GM19043 (cell line): ENCODE data around the gene PRLH.
"Not testable (repeated sequence)": the region's sequence is repeated elsewhere in the genome, so short reads cannot be mapped to it uniquely, and the experiment has no call there.

Experiments used
- ATAC-seq: cut with Tn5 transposase; IDR thresholded peaks from one replicate; pipeline ENCODE4 v1.9.1; 2021; ENCODE audit warnings: low read depth; ENCODE audit not compliant: unreplicated experiment

Gene PRLH

DNA sequence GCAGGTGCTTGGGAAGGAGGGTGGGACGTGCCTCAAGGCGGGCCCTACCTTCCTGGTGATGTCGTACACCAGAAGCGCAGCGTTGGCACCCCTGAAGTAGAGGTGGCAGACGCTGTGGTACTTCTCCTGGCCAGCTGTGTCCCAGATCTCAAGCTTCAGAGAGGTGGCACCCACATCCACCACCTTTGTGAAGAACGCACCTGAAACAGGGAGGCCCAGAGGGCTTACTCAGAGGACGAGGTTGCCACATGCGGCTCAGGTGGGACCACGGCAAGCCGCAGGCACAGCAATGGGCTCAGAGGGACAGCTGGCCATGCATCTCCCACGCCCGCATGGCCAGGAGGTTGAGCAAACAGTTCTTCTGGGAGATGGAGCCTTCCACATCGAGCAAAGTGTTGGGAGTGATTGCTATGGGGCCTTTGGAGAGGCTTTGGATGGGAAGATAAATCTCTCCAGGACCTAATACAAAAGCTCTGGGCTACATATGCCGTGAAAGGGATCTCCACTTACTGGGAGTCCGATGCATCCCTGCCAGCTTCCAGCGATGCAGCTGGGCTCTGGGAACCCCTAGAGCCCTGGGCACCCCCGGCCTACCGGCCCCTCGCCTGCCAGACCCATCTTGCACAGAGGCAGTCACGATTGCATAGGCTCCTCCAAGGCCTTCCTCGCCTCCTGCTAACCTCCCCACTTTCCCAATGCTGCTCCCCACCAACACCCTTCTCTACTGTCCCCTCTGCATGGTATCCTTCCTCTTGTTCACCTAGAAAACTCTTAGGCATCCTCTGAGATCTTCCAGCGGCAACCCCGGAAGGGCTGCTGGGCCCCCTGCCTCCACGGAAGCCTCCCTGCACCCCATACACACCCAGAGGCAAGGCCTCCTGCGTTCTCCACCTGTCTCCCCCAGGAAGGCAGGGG is 11.8 kb downstream of the PRLH start:
- no peak for ATAC-seq

DNA sequence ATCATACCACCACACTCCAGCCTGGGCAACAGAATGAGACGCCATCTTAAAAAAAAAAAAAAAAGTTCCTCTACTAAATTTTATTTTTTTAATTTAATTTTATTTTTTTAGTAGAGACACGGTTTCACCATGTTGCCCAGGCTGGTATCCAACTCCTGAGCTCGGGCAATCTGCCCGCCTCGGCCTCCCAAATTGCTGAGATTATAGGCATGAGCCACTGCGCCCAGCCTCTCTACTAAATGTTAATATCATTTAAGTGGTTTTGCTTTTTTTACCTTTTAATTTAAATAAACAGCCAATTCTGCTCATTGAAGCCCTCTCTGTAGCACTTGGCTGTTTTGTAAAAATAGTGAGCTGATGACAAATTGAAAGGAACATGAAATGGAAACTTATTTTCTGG is 15.0 kb downstream of the PRLH start:
- no peak for ATAC-seq

DNA sequence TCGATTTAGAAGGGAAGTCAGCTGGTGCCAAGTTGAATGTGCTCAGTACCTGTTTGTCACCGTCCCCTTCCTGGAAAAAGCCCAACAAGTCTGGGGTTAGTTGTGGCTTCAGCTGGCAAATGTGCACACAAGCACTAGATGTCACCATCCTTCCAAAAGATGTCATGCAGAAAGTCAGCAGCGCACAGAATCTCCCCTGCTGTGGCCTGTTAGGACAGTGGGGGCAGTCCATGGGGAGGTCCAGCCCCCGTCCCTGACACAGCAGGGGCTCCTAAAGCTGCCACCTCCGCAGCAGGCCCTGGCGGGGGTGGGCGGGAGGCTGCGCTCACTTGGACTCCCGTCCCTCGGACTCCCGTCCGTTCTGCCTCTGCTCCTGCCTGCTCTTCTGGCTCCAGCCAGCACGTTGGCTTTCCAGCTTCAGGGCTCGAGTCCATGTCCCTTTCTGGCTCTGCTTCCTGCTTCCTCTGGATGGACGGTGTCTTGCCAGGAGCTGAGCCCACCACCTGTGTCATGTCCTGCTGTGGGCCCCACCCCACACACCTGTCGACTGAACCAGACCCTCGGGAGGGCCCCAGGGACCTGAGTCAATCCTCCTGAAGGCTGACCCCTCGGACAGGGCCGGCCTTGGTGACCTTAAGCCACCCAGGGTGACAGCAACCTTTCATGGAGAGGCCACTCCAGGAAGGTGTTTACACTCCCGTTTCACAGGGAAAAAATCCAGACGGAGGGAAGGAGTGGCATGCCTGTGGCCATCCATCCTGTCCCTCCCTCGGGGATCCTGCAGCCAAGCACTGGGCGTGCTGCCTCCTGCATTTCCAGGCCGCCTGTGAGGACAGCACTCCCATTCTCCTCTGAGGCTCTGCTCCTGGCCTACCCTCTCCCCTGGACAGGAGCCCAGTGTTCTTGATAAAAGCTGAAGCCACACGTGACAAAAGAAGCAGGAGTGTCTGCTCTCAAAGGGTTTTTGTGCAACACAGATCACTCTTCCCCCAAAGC is 15.7 kb downstream of the PRLH start:
- ATAC-seq: no peak

DNA sequence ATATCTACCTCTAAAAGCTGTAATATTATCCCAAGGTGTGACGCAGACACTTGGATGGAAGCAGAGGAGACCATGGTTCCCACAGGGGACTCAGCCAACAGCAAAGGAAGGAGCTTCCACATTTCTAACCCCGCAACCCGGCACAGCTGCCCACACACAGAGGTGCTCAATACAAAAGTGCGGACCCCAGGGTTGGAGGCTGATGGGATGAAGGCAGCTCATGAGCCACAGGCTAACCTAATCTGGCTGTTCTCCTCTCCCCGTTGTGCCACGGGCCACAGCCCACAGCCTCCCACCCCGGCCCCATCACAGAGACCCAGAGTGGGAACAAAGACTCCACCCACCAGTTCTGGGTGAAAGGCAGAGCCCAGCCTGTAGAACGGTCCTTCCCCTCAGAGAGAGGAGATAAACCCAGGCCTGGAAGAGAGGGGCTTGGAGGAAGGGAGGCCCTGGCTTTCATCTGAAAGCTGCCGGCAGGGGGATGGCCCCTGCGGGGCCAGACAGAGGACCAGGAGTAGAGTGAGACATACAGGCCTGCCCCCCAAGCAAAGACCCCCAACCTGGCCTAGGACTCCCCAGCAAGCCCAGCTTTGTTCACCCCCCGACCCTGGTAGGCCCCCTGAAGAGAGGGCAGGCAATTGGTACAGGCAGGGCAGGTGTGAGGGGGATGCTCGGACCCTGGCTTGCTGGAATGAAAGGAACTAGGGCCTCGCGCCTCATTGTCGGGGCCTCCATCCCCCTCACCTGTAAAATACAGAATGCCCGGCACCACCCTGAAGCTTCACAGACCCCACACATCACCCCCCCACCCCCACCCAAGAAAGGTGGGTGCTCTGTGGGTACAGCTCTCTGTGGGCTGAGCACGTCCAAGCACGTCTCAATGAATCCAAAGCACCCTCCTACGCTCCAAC is 17.3 kb downstream of the PRLH start:
- ATAC-seq: no peak

DNA sequence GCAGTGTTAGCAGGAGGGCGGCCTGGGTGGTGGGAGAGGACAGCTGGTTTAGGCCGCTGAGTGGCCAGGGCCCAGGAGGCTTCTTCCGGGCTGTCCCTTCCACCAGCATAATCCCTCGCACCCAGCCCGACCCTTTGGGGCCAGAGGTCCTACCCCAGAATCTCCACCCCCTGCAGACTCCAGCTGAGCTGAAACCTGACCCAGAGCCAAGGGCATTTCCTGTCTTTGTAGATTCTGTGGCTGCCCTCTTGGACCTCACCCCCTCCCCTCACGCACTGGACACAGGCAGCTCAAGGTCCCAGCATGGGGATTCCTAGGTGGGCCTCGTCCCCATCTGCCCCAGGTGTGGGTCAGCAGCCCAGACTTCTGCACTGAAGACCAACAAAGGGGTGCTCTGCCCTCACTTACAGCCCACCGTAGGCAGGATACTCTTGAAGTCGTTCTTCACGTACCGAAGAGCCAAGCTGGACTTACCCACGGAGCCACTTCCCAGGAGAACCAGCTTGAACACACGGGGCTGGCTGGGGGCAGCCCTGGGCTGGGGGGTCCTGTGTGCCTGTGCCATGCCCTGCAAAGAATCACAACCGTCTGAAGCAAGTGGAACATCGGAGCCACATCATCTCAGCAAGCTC is 19.3 kb downstream of the PRLH start:
- ATAC-seq: no peak

DNA sequence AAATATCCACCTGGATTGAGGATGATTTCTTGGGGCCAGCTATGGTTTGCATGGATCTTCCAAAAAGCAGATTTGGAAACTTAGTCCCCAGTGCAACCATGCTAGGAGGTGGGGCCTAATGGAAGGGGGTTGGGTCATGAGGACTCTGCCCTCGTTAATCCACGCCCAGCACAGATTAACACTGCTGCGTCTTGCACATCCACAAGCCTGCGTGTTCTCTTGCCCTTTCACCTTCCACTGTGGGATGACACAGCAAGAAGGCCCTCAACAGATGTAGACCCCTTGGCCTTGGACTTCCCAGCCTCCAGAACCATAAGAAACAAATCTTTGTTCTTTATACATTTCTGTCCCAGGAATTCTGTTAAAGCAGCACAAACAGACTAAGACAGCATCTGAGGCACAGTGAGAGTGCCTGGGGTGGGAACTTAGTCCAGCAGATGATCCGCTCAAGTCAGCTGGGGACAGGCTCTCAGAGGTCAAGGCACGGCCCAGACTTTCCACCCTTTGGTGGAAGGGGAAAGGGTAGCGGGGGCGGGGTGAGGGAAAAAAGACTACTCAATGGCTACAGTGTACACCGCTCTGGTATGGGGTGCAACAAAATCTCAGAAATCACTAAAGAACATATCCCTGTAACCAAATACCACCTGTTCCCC is 21.8 kb downstream of the PRLH start:
- no peak for ATAC-seq

DNA sequence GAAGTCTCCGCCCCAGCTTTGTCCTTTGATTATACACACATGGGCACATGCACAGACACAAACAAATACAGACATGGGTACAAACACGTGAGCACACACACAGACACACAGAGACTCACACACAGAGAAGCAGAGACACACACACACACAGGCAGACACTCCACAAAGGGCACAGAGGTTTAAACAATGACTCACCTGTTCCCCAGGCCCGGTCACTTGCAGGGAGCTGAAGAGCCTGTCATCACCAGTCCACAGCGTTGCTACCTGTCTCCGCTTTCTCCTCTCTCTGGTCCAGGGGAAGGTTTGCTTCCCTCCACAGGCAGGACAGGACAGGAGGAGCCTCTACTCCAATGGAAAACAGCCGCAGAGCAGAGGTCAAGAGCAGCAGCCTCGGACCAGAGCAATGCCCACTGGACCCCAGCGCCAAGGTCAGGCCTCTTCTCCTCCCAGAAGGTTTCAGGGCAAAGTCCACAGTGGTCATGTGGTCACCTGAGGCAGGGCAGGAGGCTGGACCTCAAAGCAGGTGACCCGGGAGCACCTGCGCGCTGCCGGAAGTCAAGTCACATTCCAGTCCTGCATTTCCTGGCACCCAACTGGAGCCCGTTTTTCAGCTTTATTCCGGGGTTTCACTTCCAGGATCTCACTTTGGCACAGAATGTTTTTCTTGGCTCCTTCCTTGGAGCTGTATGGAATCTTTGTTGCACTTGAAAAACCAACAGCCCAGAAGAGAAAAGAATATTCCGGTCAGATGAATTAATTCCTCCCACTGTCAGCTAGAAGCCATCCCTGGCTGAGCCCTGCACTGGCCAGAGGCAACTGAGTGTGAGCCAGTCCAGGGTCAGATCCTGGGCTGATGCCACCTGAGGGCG is 24.1 kb downstream of the PRLH start, which contains the start of gene RAB17:
RAB17 (minus strand) TSS at position 463 of the 869 bp plus-strand sequence. CDS start 4,580 bp downstream, outside the sequence.
- no peak for ATAC-seq

DNA sequence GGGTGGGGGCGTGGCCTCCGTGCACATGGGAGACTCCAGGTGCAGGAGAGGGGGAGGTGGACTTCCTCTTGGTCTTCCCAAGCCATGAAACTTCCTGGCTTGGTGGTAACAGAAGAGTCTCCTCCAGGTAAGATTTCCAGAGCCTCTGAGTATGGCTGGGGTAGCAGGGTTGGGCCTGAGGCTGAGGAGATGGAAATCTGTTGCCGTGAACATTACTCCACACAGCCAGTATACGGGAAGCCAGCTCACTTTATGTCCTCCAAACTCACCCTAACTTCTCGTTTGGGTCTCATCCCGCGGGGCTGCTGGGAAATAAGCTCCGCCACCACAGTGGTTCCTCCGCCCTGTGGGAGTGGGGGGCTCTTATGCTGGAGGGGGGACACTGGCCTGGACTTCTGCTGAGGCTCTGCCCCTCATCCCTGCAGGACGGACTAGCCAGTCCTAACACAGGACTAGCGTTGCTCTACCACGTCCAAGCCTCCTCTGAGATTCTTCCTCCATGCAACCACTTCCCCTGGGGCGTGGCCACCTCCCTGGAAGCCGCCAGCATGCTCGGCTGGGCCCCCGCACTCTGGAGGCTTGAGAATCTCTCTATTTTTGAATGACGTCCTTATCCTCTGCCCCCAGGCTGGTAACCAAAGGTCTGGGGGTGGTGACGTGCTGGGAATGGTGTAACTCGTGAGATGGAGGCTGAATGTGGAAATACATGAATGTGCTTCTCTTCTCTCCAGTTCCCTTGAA is 24.9 kb downstream of the PRLH start:
- ATAC-seq: no peak

DNA sequence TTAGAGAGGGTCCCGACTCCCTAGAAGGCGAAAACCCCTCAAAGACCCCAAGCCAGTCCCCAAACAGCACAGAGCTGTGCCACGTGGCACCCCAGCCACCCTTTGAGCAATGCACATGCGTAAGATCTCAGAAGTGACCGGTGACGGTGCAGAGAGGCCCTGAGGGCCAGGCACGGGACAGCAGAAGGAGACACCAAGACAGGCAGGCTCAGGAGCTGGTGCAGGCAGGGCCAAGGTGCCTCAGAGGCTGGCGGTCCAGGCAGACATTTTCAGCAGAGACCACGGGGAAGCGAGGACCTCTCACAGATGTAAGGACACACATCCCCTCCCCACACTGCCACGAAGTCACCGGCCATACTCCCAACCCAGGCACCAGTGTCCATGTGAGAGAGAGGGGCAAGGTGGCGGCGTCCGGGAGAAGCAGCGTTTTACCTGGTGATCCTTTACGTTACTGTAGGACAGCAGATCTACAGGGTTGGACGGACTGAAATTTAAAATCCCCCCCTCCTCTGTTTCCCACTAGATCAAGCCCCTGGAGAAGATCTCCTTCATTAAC is 26.1 kb downstream of the PRLH start:
- no peak for ATAC-seq

DNA sequence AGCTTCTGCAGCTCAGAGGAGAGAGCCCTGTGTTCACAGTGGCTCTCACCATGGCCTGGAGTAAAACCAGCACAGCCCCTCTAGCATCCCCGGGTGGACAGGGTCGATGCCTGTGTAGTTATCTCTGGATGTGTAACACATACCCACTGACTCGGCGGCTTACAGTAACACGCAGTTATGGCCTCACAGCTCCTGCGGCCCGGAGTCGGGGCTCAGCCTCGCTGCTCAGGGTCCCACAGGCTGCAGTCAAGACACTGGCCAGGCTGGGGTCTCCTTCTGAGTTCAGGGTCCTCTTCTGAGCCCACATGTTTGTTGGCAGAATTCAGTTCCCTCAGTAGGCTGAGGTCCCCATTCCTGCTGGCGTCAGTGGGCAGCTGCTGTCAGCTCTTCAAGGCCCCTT is 26.7 kb downstream of the PRLH start:
- ATAC-seq: no peak

DNA sequence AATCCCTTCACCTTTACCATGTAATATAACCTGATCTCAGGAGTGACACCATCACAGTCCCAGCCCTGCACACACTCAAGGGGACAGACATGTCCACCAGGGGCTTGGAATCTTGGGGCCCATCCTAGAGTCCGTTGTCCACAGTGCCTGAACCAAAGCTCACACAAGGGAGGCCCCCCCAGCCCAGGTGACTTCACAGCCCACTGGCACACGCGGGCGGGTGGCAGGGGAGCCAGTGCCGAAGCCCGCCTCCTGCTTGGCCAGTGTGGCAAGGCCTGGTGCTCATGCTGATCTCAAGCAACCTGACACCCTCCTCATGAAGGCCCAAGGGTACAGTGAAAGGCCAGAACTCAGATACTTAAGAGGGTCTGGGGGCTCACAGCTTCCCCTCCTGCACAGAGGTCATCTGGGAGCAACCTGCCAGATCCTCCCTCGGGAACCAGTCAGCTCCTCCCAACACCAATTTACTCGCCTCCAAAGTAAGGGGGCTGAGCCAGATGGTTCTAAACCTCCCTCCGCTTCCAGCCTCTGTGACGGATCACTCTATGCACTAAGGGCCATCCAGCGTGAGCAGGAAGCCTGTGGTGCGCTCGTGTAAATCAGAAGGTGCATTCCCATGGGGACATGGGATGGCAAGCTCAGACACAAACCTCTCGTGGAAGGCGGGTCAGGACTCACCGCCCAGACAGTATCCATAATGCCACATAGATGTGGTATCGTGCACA is 27.4 kb downstream of the PRLH start:
- ATAC-seq: no peak

DNA sequence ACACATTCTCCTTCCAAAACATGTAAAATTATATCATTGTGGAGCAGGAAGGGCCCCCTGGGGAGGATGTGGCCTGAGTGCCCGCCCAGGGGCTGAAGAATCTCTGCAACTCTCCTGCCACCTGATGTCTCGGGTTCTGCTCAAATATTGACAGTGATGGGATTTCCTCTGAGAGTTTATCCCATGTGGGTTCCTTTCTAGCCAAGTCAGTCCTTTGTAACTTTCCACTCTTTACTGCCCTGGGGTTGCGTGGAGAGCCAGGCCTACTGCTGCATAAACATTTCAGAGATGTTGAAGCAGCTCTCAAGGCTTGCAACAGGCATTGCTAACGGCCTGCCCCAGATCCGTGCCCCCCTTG is 28.1 kb downstream of the PRLH start:
- no peak for ATAC-seq

DNA sequence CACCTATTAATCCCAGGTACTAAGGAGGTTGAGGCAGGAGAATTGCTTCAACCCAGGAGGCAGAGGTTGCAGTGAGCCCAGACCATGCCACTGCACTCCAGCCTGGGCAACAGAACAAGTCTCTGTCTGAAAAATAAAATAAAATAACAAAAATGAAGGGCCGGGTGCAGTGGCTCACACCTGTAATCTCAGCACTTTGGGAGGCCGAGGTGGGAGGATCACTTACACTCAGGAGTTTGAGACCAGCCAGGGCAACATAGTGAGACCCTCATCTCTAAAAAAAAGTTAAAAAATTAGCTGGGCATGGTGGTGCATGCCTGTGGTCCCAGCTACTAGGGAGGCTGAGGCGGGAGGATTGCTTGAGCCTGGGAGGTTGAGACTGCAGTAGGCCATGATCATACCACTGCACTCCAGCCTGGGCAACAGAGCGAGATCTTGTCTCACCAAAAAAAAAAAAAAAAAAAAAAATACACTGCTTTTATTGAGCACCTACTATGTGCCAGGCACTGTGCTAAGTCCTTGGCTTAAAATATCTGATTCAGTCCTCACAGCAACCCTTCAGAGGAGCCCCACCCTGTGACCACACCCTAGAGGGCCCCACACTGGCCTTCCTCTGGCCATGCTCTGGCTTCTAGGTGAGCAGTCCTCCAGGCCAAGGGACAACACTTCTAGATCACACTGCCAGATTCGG is 29.6 kb downstream of the PRLH start:
- not testable (repeated sequence) for ATAC-seq

DNA sequence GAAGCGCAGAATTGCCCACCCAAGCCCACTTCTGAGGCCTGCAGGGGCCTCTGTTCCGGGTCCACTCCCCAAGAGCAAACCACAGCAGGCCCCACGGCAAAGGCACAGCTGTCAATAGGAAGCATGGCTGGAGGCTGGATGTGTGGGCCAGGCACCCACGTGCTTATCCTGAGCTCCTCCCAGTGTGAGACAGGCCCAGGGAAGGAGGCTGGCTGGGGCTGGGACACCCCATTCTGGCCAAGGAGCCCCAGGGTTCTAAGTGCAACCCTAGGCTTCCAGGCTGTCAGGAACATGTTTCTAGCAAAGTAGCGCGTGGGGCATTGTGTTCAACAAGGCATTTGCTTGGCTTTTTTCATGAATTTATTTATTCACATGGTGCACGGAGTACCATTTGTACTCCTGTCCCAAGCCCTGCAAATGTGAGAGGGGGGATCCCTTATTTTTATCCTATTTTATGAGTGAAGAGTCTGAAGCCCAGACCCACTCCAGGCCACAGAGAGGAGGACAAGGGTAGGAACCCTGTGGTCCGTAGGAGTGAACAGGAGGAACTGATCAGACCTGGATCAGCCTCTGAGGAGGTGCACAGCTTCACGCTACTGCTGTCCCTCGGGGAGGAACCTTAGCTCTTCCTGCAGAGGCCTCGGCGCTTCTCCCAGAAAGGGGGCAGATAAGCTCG is 30.3 kb downstream of the PRLH start:
- ATAC-seq: no peak
